OCI-LY1 (cell line): ENCODE results near the gene RNF111.

Experiments
- H2AFZ ChIP-seq: fragments of 200-600 bp; sonication (generic), shearing (Covaris generic); 2 replicates; pipeline ENCODE4 v1.6.0; 2014; ENCODE audit warnings: antibody characterized with exemption, mild to moderate bottlenecking, low read length
- H3F3A ChIP-seq: fragments of 200-600 bp; sonication (generic), shearing (Covaris generic); 2 replicates; pipeline ENCODE4 v1.6.0; 2014; ENCODE audit warnings: mild to moderate bottlenecking, antibody characterized with exemption, low read length, moderate library complexity; ENCODE audit not compliant: insufficient read depth
- H3K27ac ChIP-seq: fragments of 200-600 bp; sonication (generic); 2 replicates; pipeline ENCODE4 v1.5.1; 2014; ENCODE audit warnings: low read length, mixed run types, mild to moderate bottlenecking, low read depth; ENCODE audit not compliant: poor library complexity, severe bottlenecking
- H3K27me3 ChIP-seq: fragments of 200-600 bp; sonication (generic); 2 replicates; pipeline ENCODE4 v1.6.0; 2014; ENCODE audit warnings: antibody characterized with exemption, mild to moderate bottlenecking, low read length, moderate library complexity; ENCODE audit not compliant: insufficient read depth
- H3K36me3 ChIP-seq: fragments of 200-600 bp; sonication (generic); 2 replicates; pipeline ENCODE4 v1.6.1; 2014; ENCODE audit warnings: mild to moderate bottlenecking, antibody characterized with exemption, low read length, moderate library complexity, mixed read lengths; ENCODE audit not compliant: insufficient read depth
- H3K4me1 ChIP-seq: fragments of 200-600 bp; sonication (generic); 2 replicates; pipeline ENCODE4 v1.5.1; 2014; ENCODE audit warnings: mild to moderate bottlenecking, low read length, moderate library complexity; ENCODE audit not compliant: insufficient read depth, severe bottlenecking
- H3K4me2 ChIP-seq: fragments of 200-600 bp; sonication (generic), shearing (Covaris generic); 2 replicates; pipeline ENCODE4 v1.6.1; 2014; ENCODE audit warnings: low read length
- H3K4me3 ChIP-seq: fragments of 200-600 bp; sonication (generic); 2 replicates; pipeline ENCODE4 v1.5.1; 2014; ENCODE audit warnings: low read length, low read depth, mild to moderate bottlenecking, mixed read lengths; ENCODE audit not compliant: poor library complexity, severe bottlenecking
- H3K79me2 ChIP-seq: fragments of 200-600 bp; shearing (Covaris generic); 2 replicates; pipeline ENCODE4 v1.6.1; 2016; ENCODE audit warnings: mixed run types, low read length, mixed read lengths; ENCODE audit not compliant: insufficient read depth
- H3K9ac ChIP-seq: fragments of 200-600 bp; sonication (generic), shearing (Covaris generic); 2 replicates; pipeline ENCODE4 v1.6.1; 2014; ENCODE audit warnings: mild to moderate bottlenecking, low read length, mixed read lengths
- H3K9me2 ChIP-seq: fragments of 200-600 bp; sonication (generic), shearing (Covaris generic); 2 replicates; pipeline ENCODE4 v1.6.1; 2014; ENCODE audit warnings: low read depth, mild to moderate bottlenecking, low read length, mixed read lengths
- H3K9me3 ChIP-seq: fragments of 200-600 bp; shearing (Covaris generic); 2 replicates; pipeline ENCODE4 v1.6.1; 2014; ENCODE audit warnings: low read length, mixed read lengths
- H4K20me1 ChIP-seq: fragments of 200-600 bp; sonication (generic), shearing (Covaris generic); 2 replicates; pipeline ENCODE4 v1.6.0; 2016; ENCODE audit warnings: mild to moderate bottlenecking, low read length; ENCODE audit not compliant: insufficient read depth
- CTCF ChIP-seq: fragments of 200-600 bp; sonication (generic), shearing (Covaris generic); IDR thresholded peaks from 2 replicates; pipeline ENCODE4 v1.5.1; 2017; ENCODE audit warnings: mild to moderate bottlenecking, antibody characterized with exemption, low read length, moderate library complexity, mixed read lengths
- EZH2 ChIP-seq: fragments of 200-600 bp; sonication (generic), shearing (Covaris generic); IDR thresholded peaks from 2 replicates; pipeline ENCODE4 v1.8.0; 2017; ENCODE audit warnings: borderline replicate concordance, mixed run types, mild to moderate bottlenecking, antibody characterized with exemption, low read length, moderate library complexity, mixed read lengths

The RNF111 gene

GRCh38 chr15:59011262-59011952 lies 23.9 kb downstream of the RNF111 start:
- Histone ChIP-seq H3K4me1 (no peaks in the 10 kb centered on the region), H3K4me3 (no peak overlapping the region), H3K36me3 (peaks cover 21% of the 10 kb centered on the region), H3K27me3 (no peaks in the 10 kb centered on the region), H3K79me2 (peaks cover 82% of the 10 kb centered on the region), H2AFZ (no peak overlapping the region), H3K27ac (no peak overlapping the region), H4K20me1 (no peaks in the 10 kb centered on the region), H3K4me2 (no peak overlapping the region), H3K9ac (no peak overlapping the region), H3F3A (no peaks in the 10 kb centered on the region), H3K9me3 (no peaks in the 10 kb centered on the region), H3K9me2 (no peaks in the 10 kb centered on the region)
- TF ChIP-seq CTCF = no peak
- no peak for TF ChIP-seq EZH2

GRCh38 chr15:59013246-59013873 lies 25.9 kb downstream of the RNF111 start:
- Histone ChIP-seq H3K27me3 (no peaks in the 10 kb centered on the region), H4K20me1 (no peaks in the 10 kb centered on the region), H3K79me2 (peaks cover 80% of the 10 kb centered on the region), H3K4me2 (no peak overlapping the region), H3K36me3 (peaks cover 17% of the 10 kb centered on the region), H2AFZ (no peak overlapping the region), H3K9me3 (no peaks in the 10 kb centered on the region), H3K9ac (no peak overlapping the region), H3K27ac (no peak overlapping the region), H3F3A (no peaks in the 10 kb centered on the region), H3K4me1 (peaks cover 11% of the 10 kb centered on the region), H3K4me3 (no peak overlapping the region), H3K9me2 (no peaks in the 10 kb centered on the region)
- TF ChIP-seq EZH2 (no peak), CTCF (no peak)

- Histone ChIP-seq H4K20me1 (no peaks in the 10 kb centered on the region), H3K4me2 (no peak overlapping the region), H3K79me2 (peaks cover 77% of the 10 kb centered on the region)
Measured at GRCh38 chr15:59014068-59014467, 26.6 kb downstream of the RNF111 start.

More at GRCh38 chr15:59014068-59014467, 26.6 kb downstream of the RNF111 start:
- H3K27ac ChIP-seq = no peak overlapping the region
- H3K9me3 ChIP-seq = no peaks in the 10 kb centered on the region
- H3K4me1 ChIP-seq = peaks cover 16% of the 10 kb centered on the region
- no peaks in the 10 kb centered on the region for H3F3A ChIP-seq
- H3K4me3 ChIP-seq = no peak overlapping the region
- H3K9me2 ChIP-seq = no peaks in the 10 kb centered on the region
- H3K27me3 ChIP-seq = no peaks in the 10 kb centered on the region
- H2AFZ ChIP-seq = no peak overlapping the region
- no peak overlapping the region for H3K9ac ChIP-seq
- TF ChIP-seq EZH2 = no peak
- TF ChIP-seq CTCF = no peak
- H3K36me3 ChIP-seq = peaks cover 17% of the 10 kb centered on the region
